ENCODE results near the gene L3MBTL1. TPM values are rescaled to one million over a fixed set of nuclear protein-coding genes. Genes with fewer than 3 reads are reported as not detected.

L3MBTL1 gene
- total and polyA plus RNA-seq, 2 donors from 2014 or later, result 4.8 to 16.2 TPM

- intact Hi-C loops (cut with DNase I), result no loop called here
- Histone ChIP-seq H3K4me3 (ENCODE audit: low read length in 3 of 3) (no peak overlapping the region), H3K9me3 (ENCODE audit: control insufficient read depth in 2 of 3, insufficient read depth in 1 of 3, low read length in 3 of 3) (no peaks in the 10 kb centered on the region), H3K9ac (ENCODE audit: low read length in 3 of 3) (no peak overlapping the region), H3K27ac (ENCODE audit: low read depth in 2 of 2, low read length in 2 of 2) (no peak overlapping the region), H3K27me3 (ENCODE audit: control insufficient read depth, insufficient read depth, low read length) (no peaks in the 10 kb centered on the region), H3K4me1 (ENCODE audit: control insufficient read depth in 2 of 3, insufficient read depth in 2 of 3, low read depth in 1 of 3, low read length in 3 of 3) (peaks cover 0 to 3% (median 0%) of the 10 kb centered on the region in 3 donors), H3K36me3 (ENCODE audit: control insufficient read depth in 2 of 3, insufficient read depth in 3 of 3, low read length in 3 of 3) (no peaks in the 10 kb centered on the region)
- TF ChIP-seq, protein P1, sequence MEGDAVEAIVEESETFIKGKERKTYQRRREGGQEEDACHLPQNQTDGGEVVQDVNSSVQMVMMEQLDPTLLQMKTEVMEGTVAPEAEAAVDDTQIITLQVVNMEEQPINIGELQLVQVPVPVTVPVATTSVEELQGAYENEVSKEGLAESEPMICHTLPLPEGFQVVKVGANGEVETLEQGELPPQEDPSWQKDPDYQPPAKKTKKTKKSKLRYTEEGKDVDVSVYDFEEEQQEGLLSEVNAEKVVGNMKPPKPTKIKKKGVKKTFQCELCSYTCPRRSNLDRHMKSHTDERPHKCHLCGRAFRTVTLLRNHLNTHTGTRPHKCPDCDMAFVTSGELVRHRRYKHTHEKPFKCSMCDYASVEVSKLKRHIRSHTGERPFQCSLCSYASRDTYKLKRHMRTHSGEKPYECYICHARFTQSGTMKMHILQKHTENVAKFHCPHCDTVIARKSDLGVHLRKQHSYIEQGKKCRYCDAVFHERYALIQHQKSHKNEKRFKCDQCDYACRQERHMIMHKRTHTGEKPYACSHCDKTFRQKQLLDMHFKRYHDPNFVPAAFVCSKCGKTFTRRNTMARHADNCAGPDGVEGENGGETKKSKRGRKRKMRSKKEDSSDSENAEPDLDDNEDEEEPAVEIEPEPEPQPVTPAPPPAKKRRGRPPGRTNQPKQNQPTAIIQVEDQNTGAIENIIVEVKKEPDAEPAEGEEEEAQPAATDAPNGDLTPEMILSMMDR (IDR thresholded peaks at IDR 0.05; ENCODE audit: borderline replicate concordance, extremely low read depth, insufficient read depth), result no peak
- DNase-seq, result no peak
- FAIRE-seq, result no peak
These were observed 35.6 kb downstream of the L3MBTL1 start for GRCh38 chr20:43543138-43543537.

GRCh38 chr20:43544501-43544900 lies 37.0 kb downstream of the L3MBTL1 start:
- DNase-seq (no peak), FAIRE-seq (no peak)
- no peak overlapping the region for H3K9ac ChIP-seq (ENCODE audit: low read length in 3 of 3)
- peaks cover 0 to 7% (median 3%) of the 10 kb centered on the region in 3 donors for H3K4me1 ChIP-seq (ENCODE audit: control insufficient read depth in 2 of 3, insufficient read depth in 2 of 3, low read depth in 1 of 3, low read length in 3 of 3)
- intact Hi-C loops (cut with DNase I), result no loop called here
- H3K36me3 ChIP-seq (ENCODE audit: control insufficient read depth in 2 of 3, insufficient read depth in 3 of 3, low read length in 3 of 3), result no peaks in the 10 kb centered on the region
- H3K27ac ChIP-seq (ENCODE audit: low read depth in 2 of 2, low read length in 2 of 2), result no peak overlapping the region
- no peak overlapping the region for H3K4me3 ChIP-seq (ENCODE audit: low read length in 3 of 3)
- TF ChIP-seq, protein P1 (IDR thresholded peaks at IDR 0.05; ENCODE audit: borderline replicate concordance, extremely low read depth, insufficient read depth), result no peak
- no peaks in the 10 kb centered on the region for H3K9me3 ChIP-seq (ENCODE audit: control insufficient read depth in 2 of 3, insufficient read depth in 1 of 3, low read length in 3 of 3)
- no peaks in the 10 kb centered on the region for H3K27me3 ChIP-seq (ENCODE audit: control insufficient read depth, insufficient read depth, low read length)

DNA sequence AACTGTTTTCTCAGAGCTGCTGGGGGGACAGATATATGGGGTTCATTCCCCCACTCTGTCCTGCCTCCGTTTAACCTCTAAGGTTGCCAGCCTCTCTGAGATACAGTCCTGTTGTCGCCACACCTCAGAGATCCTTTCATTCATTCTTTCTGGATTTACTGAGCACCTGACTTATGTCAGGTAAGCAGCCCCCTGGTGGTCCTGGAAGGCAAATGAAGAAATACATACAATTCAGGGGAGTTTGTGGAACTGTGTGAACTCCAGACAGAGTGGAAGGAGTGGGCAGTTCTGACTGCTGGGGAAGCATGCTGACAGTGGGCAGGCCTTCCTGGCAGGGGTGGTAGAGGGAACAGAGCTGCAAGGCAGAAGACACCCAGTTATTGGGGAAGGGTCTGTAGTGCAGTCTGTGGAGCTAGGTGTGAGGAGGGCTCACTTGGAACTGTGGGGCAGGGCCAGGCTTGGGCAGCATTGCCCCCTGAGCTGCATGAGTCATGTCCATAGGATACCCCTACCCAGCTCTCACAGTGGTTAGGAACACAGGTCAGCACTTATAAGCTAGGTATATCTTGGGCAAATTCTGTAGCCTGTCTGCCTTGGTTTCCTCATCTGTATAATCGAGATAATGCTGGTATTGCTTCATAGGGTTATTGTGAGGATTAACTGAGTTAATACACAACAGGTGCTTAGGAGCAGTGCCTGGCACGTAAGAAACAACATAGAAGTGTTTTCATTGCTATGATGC lies 38.5 kb downstream of the L3MBTL1 start:
- no peaks in the 10 kb centered on the region for H3K27me3 ChIP-seq (ENCODE audit: control insufficient read depth, insufficient read depth, low read length)
- TF ChIP-seq, protein P1 (IDR thresholded peaks at IDR 0.05; ENCODE audit: borderline replicate concordance, extremely low read depth, insufficient read depth), result no peak
- H3K9ac ChIP-seq (ENCODE audit: low read length in 3 of 3), result no peak overlapping the region
- no peak overlapping the region for H3K27ac ChIP-seq (ENCODE audit: low read depth in 2 of 2, low read length in 2 of 2)
- H3K4me1 ChIP-seq (ENCODE audit: control insufficient read depth in 2 of 3, insufficient read depth in 2 of 3, low read depth in 1 of 3, low read length in 3 of 3), result peaks cover 0 to 14% (median 10%) of the 10 kb centered on the region in 3 donors
- no peaks in the 10 kb centered on the region for H3K9me3 ChIP-seq (ENCODE audit: control insufficient read depth in 2 of 3, insufficient read depth in 1 of 3, low read length in 3 of 3)
- H3K36me3 ChIP-seq (ENCODE audit: control insufficient read depth in 2 of 3, insufficient read depth in 3 of 3, low read length in 3 of 3), result no peaks in the 10 kb centered on the region
- FAIRE-seq (no peak), DNase-seq (no peak)
- intact Hi-C loops (cut with DNase I), result no loop called here
- H3K4me3 ChIP-seq (ENCODE audit: low read length in 3 of 3), result no peak overlapping the region

All from kidney (tissue), 14 donors.